Measurements from ENCODE around the gene PRXL2B.

DNA sequence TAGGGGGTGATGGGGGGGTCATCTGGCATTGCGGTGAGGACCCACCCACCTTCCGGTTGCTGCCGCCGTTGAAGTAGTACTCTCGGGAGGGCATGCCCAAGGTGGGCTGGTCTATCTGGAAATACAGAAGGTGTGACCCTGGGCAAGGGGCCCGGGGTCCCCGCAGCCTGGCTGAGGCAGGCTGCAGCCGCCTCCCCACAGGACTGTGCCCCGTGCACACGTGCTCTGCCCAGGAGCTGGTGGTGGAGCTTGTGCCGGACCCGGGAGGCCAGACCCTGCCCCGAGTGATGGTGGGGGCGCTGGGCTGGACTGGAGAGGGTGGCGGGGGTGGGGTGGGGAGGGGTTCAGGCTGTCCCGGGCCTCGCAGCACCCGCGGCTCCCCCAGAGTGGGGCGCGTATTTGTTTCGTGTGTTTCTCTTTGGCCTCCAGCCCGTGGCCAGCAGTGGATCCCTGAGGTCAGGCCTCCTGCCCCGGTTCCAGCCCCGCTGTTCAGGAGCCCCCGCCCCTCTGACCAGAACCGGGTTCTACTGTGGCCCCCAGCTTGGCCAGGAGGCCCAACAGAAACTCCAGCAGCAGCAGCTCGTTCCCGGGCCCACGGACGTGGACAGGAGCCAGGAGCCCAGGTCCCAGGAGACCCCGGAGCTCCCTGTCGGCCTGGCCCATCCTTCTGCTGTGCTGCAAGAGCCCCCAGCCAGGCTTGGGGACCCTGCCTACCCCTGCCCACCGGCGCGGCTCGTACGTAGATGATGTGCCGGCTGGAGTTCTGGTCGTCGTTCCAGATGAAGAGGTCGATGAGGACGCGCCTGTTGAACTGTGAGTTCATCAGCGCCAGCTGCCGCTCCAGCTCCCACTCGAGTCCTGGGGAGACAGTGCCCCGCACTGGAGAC lies 19.2 kb downstream of the PRXL2B start:
- TF ChIP-seq, protein P1, sequence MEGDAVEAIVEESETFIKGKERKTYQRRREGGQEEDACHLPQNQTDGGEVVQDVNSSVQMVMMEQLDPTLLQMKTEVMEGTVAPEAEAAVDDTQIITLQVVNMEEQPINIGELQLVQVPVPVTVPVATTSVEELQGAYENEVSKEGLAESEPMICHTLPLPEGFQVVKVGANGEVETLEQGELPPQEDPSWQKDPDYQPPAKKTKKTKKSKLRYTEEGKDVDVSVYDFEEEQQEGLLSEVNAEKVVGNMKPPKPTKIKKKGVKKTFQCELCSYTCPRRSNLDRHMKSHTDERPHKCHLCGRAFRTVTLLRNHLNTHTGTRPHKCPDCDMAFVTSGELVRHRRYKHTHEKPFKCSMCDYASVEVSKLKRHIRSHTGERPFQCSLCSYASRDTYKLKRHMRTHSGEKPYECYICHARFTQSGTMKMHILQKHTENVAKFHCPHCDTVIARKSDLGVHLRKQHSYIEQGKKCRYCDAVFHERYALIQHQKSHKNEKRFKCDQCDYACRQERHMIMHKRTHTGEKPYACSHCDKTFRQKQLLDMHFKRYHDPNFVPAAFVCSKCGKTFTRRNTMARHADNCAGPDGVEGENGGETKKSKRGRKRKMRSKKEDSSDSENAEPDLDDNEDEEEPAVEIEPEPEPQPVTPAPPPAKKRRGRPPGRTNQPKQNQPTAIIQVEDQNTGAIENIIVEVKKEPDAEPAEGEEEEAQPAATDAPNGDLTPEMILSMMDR (IDR thresholded peaks at IDR 0.05; ENCODE audit: low read depth, low read length): no peak
- TF ChIP-seq, protein P2, sequence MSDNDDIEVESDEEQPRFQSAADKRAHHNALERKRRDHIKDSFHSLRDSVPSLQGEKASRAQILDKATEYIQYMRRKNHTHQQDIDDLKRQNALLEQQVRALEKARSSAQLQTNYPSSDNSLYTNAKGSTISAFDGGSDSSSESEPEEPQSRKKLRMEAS (IDR thresholded peaks at IDR 0.05; ENCODE audit: low read depth, low read length): no peak
